ENCODE results near the gene RAPSN. TPM values are rescaled to one million over a fixed set of nuclear protein-coding genes. Genes with fewer than 3 reads are reported as not detected.
"Not testable (repeated sequence)": the region's sequence is repeated elsewhere in the genome, so short reads cannot be mapped to it uniquely, and the experiment has no call there.

RAPSN gene
- total RNA-seq, 4 donors from 2014 or later = 0.42 to 1.4 (median 0.70) TPM

- no peak for TF ChIP-seq POLR2A (IDR thresholded peaks at IDR 0.05; ENCODE audit: low read depth)
- TF ChIP-seq CTCF (IDR thresholded peaks at IDR 0.05) = no peak
- TF ChIP-seq POLR2AphosphoS5 (IDR thresholded peaks at IDR 0.05) = no peak
- TF ChIP-seq EP300 (IDR thresholded peaks at IDR 0.05) = no peak
- Histone ChIP-seq H3K4me3 (no peak overlapping the region), H3K4me1 (peaks cover 9 to 26% (median 21%) of the 10 kb centered on the region in 4 donors), H3K27me3 (no peaks in the 10 kb centered on the region), H3K36me3 (peaks cover 0 to 62% (median 17%) of the 10 kb centered on the region in 4 donors), H3K27ac (replicated peaks in 1 of 4) (no peak overlapping the region), H3K9me3 (no peaks in the 10 kb centered on the region)
- no peak for DNase-seq (ENCODE audit: extremely low spot score)
- WGBS = 98% methylated on average over 7 of the region's 7 CpGs
- intact Hi-C loops (cut with DNase I) = no loop called here
Observed at GRCh38 chr11:47461876-47462275, 12.9 kb upstream of the RAPSN start.

GRCh38 chr11:47460571-47461235 is 11.8 kb upstream of the RAPSN start:
- no peak overlapping the region for H3K4me3 ChIP-seq
- 92% methylated on average over 2 of the region's 2 CpGs for WGBS
- peaks cover 4 to 14% (median 10%) of the 10 kb centered on the region in 4 donors for H3K4me1 ChIP-seq
- H3K36me3 ChIP-seq = peaks cover 0 to 62% (median 17%) of the 10 kb centered on the region in 4 donors
- H3K9me3 ChIP-seq = no peaks in the 10 kb centered on the region
- DNase-seq (ENCODE audit: extremely low spot score) = no peak
- no peak for TF ChIP-seq CTCF (IDR thresholded peaks at IDR 0.05)
- TF ChIP-seq POLR2AphosphoS5 (IDR thresholded peaks at IDR 0.05) = no peak
- no peak for TF ChIP-seq EP300 (IDR thresholded peaks at IDR 0.05)
- TF ChIP-seq POLR2A (IDR thresholded peaks at IDR 0.05; ENCODE audit: low read depth) = no peak
- no peak overlapping the region for H3K27ac ChIP-seq (replicated peaks in 1 of 4)
- intact Hi-C loops (cut with DNase I) = no loop called here
- H3K27me3 ChIP-seq = no peaks in the 10 kb centered on the region

- not testable (repeated sequence) for H3K9me3 ChIP-seq; H3K4me1 ChIP-seq; H3K27ac ChIP-seq (replicated peaks in 1 of 4); H3K36me3 ChIP-seq; DNase-seq (ENCODE audit: extremely low spot score); H3K4me3 ChIP-seq; H3K27me3 ChIP-seq
- intact Hi-C loops (cut with DNase I) = loop anchor here (1.0 kb wide), 1 partner anchor 80 kb away; no protein-coding TSS in a partner anchor
- TF ChIP-seq CTCF (IDR thresholded peaks at IDR 0.05) = peak; percentile 72 to 83 (median 76)
- peak; percentile 35 to 39 for TF ChIP-seq POLR2AphosphoS5 (IDR thresholded peaks at IDR 0.05)
- 12% methylated on average over 7 of the region's 8 CpGs for WGBS
Observed at GRCh38 chr11:47454258-47454671, 5.3 kb upstream of the RAPSN start.

GRCh38 chr11:47453365-47453764 is 4.4 kb upstream of the RAPSN start:
- WGBS = 95% methylated on average over 8 of the region's 8 CpGs
- Histone ChIP-seq H3K27ac (replicated peaks in 1 of 4) (no peak overlapping the region), H3K36me3 (peaks cover 0 to under 1% (median 0%) of the 10 kb centered on the region in 4 donors), H3K4me3 (no peak overlapping the region), H3K4me1 (peaks cover 0 to 5% (median 2%) of the 10 kb centered on the region in 4 donors), H3K9me3 (no peaks in the 10 kb centered on the region), H3K27me3 (no peaks in the 10 kb centered on the region)
- TF ChIP-seq POLR2AphosphoS5 (IDR thresholded peaks at IDR 0.05) (no peak), EP300 (IDR thresholded peaks at IDR 0.05) (no peak), POLR2A (IDR thresholded peaks at IDR 0.05; ENCODE audit: low read depth) (no peak), CTCF (IDR thresholded peaks at IDR 0.05) (no peak)
- no peak for DNase-seq (ENCODE audit: extremely low spot score)
- intact Hi-C loops (cut with DNase I) = no loop called here

- Histone ChIP-seq H3K27ac (replicated peaks in 1 of 4) (no peak overlapping the region), H3K4me1 (peaks cover 0 to 5% (median 2%) of the 10 kb centered on the region in 4 donors), H3K4me3 (no peak overlapping the region), H3K27me3 (no peaks in the 10 kb centered on the region), H3K9me3 (no peaks in the 10 kb centered on the region), H3K36me3 (no peaks in the 10 kb centered on the region)
- no peak for DNase-seq (ENCODE audit: extremely low spot score)
- intact Hi-C loops (cut with DNase I) = no loop called here
- 93% methylated on average over 4 of the region's 4 CpGs for WGBS
- no peak for TF ChIP-seq EP300 (IDR thresholded peaks at IDR 0.05)
- TF ChIP-seq POLR2AphosphoS5 (IDR thresholded peaks at IDR 0.05) = no peak
- no peak for TF ChIP-seq POLR2A (IDR thresholded peaks at IDR 0.05; ENCODE audit: low read depth)
- no peak for TF ChIP-seq CTCF (IDR thresholded peaks at IDR 0.05)
Observed at GRCh38 chr11:47451990-47452389, 3.1 kb upstream of the RAPSN start.

Data from esophagus muscularis mucosa (tissue), 4 donors.